ENCODE results near the gene RERE.
A peak's percentile ranks its signal among the peaks of the same experiment; 100 is the strongest.

Gene RERE

DNA sequence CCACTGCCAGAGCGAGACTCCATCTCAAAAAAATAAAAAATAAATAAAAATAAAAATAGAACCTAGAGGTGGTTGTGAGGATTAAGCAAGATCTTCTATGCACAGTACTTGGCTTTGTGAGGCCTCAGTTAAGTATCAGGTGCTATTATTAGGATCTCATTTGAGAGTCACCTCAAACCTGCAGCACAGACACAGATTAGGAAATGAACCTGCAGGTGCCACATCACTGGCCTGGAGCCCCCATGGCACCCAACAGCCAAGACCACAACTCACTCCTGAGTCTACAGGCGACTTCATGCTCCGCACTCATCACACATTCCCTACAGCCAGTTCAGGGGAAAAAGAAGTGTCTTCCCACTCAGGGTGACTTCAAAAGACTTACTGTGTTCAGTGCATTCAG lies 322.8 kb downstream of the RERE start:
- ChIA-PET POLR2A (no interaction called here), CTCF (interaction anchor here (0.7 kb wide), 1 partner anchor 421 kb away, joined by 4 read pairs; no protein-coding TSS in a partner anchor)
- no peak for DNase-seq (ENCODE audit: extremely low spot score)
- TF ChIP-seq L3MBTL2 (conservative IDR thresholded peaks at IDR 0.05) (no peak), ZNF384 (IDR thresholded peaks at IDR 0.05) (no peak), CTBP1 (IDR thresholded peaks at IDR 0.05; ENCODE audit: borderline replicate concordance) (no peak), TARDBP (IDR thresholded peaks at IDR 0.05) (no peak), BHLHE40 (IDR thresholded peaks at IDR 0.05; ENCODE audit: borderline replicate concordance) (no peak), ELF4 (IDR thresholded peaks at IDR 0.05) (no peak), NFRKB (IDR thresholded peaks at IDR 0.05) (no peak), SUZ12 (IDR thresholded peaks at IDR 0.05) (no peak), LEF1 (IDR thresholded peaks at IDR 0.05; ENCODE audit: borderline replicate concordance) (no peak)

DNA sequence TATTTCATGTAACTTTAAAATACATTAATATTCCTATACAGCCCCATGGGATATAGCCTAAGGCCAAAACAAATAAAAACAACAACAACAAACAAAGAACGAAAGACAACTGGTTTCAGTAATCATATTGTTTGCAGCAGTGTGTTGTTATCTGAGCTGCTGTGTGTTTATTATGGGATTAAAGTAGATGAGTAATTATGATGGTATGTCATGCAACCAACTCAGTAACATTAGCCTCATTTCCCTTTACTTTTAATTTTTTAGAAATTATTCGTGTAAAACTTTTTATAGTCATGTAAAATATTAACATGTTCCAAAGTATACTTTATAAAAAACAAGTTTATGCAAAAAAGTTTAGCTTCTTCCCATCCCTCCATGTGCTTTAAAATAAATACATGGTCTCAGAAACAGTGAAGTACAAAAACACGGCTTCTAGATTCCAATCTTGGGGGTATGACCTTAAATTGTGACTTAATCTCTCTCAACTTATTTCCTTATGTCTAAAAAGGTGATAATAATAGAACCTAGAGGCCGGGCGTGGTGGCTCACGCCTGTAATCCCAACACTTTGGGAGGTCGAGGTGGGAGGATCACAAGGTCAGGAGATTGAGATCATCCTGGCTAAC lies 323.4 kb downstream of the RERE start:
- TF ChIP-seq ARNT (IDR thresholded peaks at IDR 0.05) = no peak
- TF ChIP-seq BHLHE40 (IDR thresholded peaks at IDR 0.05; ENCODE audit: borderline replicate concordance) = no peak
- TF ChIP-seq, protein P1, sequence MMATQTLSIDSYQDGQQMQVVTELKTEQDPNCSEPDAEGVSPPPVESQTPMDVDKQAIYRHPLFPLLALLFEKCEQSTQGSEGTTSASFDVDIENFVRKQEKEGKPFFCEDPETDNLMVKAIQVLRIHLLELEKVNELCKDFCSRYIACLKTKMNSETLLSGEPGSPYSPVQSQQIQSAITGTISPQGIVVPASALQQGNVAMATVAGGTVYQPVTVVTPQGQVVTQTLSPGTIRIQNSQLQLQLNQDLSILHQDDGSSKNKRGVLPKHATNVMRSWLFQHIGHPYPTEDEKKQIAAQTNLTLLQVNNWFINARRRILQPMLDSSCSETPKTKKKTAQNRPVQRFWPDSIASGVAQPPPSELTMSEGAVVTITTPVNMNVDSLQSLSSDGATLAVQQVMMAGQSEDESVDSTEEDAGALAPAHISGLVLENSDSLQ (IDR thresholded peaks at IDR 0.05) = no peak
- no peak for TF ChIP-seq CTBP1 (IDR thresholded peaks at IDR 0.05; ENCODE audit: borderline replicate concordance)
- TF ChIP-seq ELF4 (IDR thresholded peaks at IDR 0.05) = no peak
- TF ChIP-seq HDGF (IDR thresholded peaks at IDR 0.05; ENCODE audit: borderline replicate concordance) = no peak
- TF ChIP-seq TARDBP (IDR thresholded peaks at IDR 0.05) = no peak
- no peak for TF ChIP-seq FOXA1 (IDR thresholded peaks at IDR 0.05)
- no peak for TF ChIP-seq ZNF384 (IDR thresholded peaks at IDR 0.05)
- TF ChIP-seq SP1 (IDR thresholded peaks at IDR 0.05) = no peak
- TF ChIP-seq LEF1 (IDR thresholded peaks at IDR 0.05; ENCODE audit: borderline replicate concordance) = no peak
- ChIA-PET CTCF (interaction anchor here (0.7 kb wide), 1 partner anchor 421 kb away, joined by 4 read pairs; no protein-coding TSS in a partner anchor), POLR2A (no interaction called here)
- no peak for DNase-seq (ENCODE audit: extremely low spot score)

DNA sequence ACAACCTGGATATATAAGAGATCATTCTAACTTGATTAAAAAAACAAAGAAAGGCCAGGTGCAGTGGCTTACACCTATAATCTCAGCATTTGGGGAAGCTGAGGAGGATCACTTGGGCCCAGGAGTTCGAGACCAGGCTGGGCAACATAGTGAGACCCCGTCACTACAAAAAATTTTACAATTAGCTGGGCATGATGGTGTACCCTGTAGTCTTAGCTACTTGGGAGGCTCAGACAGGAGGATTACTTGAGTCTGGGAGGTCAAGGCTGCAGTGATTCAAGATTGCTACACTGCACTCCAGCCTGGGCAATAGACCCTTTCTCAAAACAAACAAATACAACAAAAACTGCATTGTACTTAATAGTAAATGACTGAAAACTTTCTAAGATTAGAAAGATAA lies 330.2 kb downstream of the RERE start:
- no peak for DNase-seq (ENCODE audit: extremely low spot score)
- POLR2A ChIA-PET = no interaction called here
- TF ChIP-seq ELF4 (IDR thresholded peaks at IDR 0.05) = no peak
- no peak for TF ChIP-seq NFRKB (IDR thresholded peaks at IDR 0.05)
- TF ChIP-seq SP1 (IDR thresholded peaks at IDR 0.05) = no peak
- TF ChIP-seq, protein P1 (IDR thresholded peaks at IDR 0.05) = no peak
- TF ChIP-seq BHLHE40 (IDR thresholded peaks at IDR 0.05; ENCODE audit: borderline replicate concordance) = no peak
- no peak for TF ChIP-seq L3MBTL2 (conservative IDR thresholded peaks at IDR 0.05)
- no peak for TF ChIP-seq ZNF384 (IDR thresholded peaks at IDR 0.05)
- no peak for TF ChIP-seq ARNT (IDR thresholded peaks at IDR 0.05)
- CTCF ChIA-PET = no interaction called here

DNA sequence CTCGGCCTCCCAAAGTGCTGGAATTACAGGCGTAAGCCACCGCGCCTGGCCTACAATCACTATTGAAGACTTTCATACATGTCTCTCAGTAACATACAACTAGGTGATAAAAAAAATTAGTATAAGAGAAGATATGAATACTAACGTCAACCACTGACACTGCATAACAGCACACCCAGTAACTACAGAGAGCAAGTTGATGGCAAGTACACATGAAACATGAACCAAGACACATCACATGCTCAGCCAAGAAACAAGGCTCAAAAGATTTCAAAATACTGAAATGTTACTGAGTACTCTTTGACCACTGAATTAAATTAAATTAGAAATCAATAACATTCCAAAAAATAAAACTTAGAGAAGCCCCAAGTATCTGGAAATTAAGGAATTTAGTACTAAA lies 331.4 kb downstream of the RERE start:
- TF ChIP-seq FOXK2 (IDR thresholded peaks at IDR 0.05) (no peak), ELF4 (IDR thresholded peaks at IDR 0.05) (no peak), ARNT (IDR thresholded peaks at IDR 0.05) (no peak), TARDBP (IDR thresholded peaks at IDR 0.05) (no peak), FOXA1 (IDR thresholded peaks at IDR 0.05) (no peak), BHLHE40 (IDR thresholded peaks at IDR 0.05; ENCODE audit: borderline replicate concordance) (no peak), CTBP1 (IDR thresholded peaks at IDR 0.05; ENCODE audit: borderline replicate concordance) (no peak), SP1 (IDR thresholded peaks at IDR 0.05) (no peak), L3MBTL2 (conservative IDR thresholded peaks at IDR 0.05) (no peak), FOXM1 (IDR thresholded peaks at IDR 0.05; ENCODE audit: borderline replicate concordance) (no peak), ZNF384 (IDR thresholded peaks at IDR 0.05) (no peak), NFRKB (IDR thresholded peaks at IDR 0.05) (no peak)
- TF ChIP-seq, protein P1 (IDR thresholded peaks at IDR 0.05) = no peak
- DNase-seq (ENCODE audit: extremely low spot score) = no peak
- ChIA-PET POLR2A (no interaction called here), CTCF (no interaction called here)

DNA sequence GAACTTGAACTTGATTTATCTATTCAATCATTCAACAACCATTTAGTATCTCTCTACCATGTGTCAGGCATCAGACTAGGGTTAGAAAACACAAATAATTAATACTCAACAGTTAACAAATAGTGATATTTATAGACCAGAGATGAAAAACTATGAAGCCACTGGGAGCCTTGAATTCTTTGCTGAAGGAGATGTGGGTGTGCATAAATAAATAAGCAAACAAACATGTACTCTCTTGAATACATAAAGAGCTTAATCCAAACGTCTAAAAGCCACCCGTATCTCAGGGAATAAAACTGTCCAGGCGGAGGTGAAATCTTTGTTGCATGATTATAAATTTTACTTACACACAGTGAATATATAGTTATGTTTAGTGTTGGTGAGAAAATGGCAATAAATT lies 333.9 kb downstream of the RERE start:
- no peak for DNase-seq (ENCODE audit: extremely low spot score)
- TF ChIP-seq FOXM1 (IDR thresholded peaks at IDR 0.05; ENCODE audit: borderline replicate concordance) = no peak
- no peak for TF ChIP-seq CTBP1 (IDR thresholded peaks at IDR 0.05; ENCODE audit: borderline replicate concordance)
- no peak for TF ChIP-seq ELF4 (IDR thresholded peaks at IDR 0.05)
- TF ChIP-seq NFRKB (IDR thresholded peaks at IDR 0.05) = no peak
- no peak for TF ChIP-seq L3MBTL2 (conservative IDR thresholded peaks at IDR 0.05)
- TF ChIP-seq, protein P1 (IDR thresholded peaks at IDR 0.05) = no peak
- no peak for TF ChIP-seq SP1 (IDR thresholded peaks at IDR 0.05)
- CTCF ChIA-PET = no interaction called here
- POLR2A ChIA-PET = no interaction called here

DNA sequence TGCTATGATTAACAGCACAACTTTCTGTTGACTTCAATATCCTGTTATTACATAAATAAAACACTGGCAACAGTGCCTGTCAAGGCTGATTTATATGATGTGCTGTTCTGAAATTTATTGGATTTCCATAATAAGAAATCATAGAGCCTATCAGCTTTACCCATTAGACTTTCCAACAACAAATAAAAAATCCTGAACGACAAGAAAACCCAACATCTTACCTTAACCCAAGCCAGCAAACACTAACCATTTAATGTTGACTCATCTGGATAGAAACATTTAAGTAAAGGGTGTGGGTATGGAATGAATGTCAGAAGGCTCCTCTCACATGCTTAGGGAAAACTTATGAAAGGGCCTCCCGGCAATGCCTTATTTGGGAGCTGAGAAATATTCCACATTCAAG lies 334.5 kb downstream of the RERE start:
- ChIA-PET CTCF (interaction anchor here (0.6 kb wide), 2 partner anchors 62 to 201 kb away, joined by 3 to 4 read pairs; no protein-coding TSS in a partner anchor), POLR2A (no interaction called here)
- DNase-seq (ENCODE audit: extremely low spot score) = no peak
- TF ChIP-seq, protein P1 (IDR thresholded peaks at IDR 0.05) = peak; percentile 63; the same call in 1 of the 2 replicates
- no peak for TF ChIP-seq FOXK2 (IDR thresholded peaks at IDR 0.05)
